Cardiac muscle cell (in vitro differentiated cells and primary cell): ENCODE data around the gene SMYD3. TPM values are rescaled to one million over a fixed set of nuclear protein-coding genes. Genes with fewer than 3 reads are reported as not detected.

Source experiments
- DNase-seq, 2 donors: peaks; one replicate each; pipeline versions ENCODE4 v3.0.0 to v3.0.0-alpha.2; 2010 to 2017; ENCODE audit warnings: low read depth in 1 of 2, low spot score in 1 of 2
- H3K27ac ChIP-seq: fragments of 200-600 bp; sonication (generic); 2 replicates; pipeline ENCODE4 v1.5.1; 2016
- H3K27me3 ChIP-seq: fragments of 200-600 bp; sonication (generic); 2 replicates; pipeline ENCODE4 v1.6.0; 2016; ENCODE audit warnings: control low read depth
- H3K36me3 ChIP-seq: fragments of 200-600 bp; sonication (generic); 2 replicates; pipeline ENCODE4 v1.5.1; 2016; ENCODE audit warnings: control low read depth
- H3K4me1 ChIP-seq: fragments of 200-600 bp; sonication (generic); 2 replicates; pipeline ENCODE4 v1.8.1; 2017; ENCODE audit warnings: low read depth, mild to moderate bottlenecking, mixed run types
- H3K4me3 ChIP-seq: fragments of 200-600 bp; sonication (generic); 2 replicates; pipeline ENCODE4 v1.5.1; 2016; ENCODE audit warnings: mild to moderate bottlenecking
- H3K9me3 ChIP-seq: fragments of 200-600 bp; sonication (generic); 2 replicates; pipeline ENCODE4 v1.5.1; 2017; ENCODE audit warnings: low read depth, mild to moderate bottlenecking, control low read depth
- polyA plus RNA-seq: library from polyadenylated mRNA; unstranded; fragments of >200 nt; fragmentation: Nextera tagmentation; extraction: Ambion mirVana; gene quantifications from 2 replicates; pipeline ENCODE4 v1.2.1, GENCODE V29; 2016
- total RNA-seq: library from RNA; depleted of rRNA; stranded (reverse); fragments of >200 nt; gene quantifications from 2 replicates; pipeline ENCODE4 v1.2.3, GENCODE V29; 2016
- TF ChIP-seq, protein P1 (sequence below): IDR thresholded peaks from 2 replicates; pipeline ENCODE4 v1.5.1; 2012; ENCODE audit warnings: low read depth, mild to moderate bottlenecking, low read length

Gene SMYD3
- total and polyA plus RNA-seq, 2 experiments from 2014 or later, result 47.2 to 50.8 TPM

DNA sequence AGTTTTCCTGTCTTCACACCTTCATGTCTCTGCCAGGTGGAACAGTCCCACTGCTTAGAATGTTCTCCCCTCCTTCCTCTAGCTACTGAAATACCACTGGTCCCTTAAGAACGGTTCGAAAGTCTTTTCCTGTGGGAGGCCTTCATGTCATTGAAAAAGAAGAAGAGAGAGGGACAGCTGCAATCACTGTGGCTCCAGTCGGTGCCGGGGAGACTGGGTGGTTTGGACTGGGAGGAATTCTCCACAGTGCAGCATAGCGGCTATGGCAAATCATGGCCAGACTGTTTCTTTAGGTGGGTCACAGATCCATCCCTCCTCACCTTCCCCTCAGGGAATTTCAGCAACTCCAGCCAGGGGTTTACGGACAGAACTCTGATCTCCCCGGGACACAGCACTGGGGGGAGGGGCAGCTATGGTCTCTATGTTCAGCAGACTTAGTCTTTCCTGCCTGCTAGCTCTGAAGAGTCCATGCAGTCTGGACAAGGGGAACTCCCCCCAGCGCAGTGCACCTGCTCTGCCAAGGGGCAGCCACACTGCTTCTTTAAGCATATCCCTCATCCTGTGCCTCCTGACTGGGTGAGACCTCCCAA is 567.2 kb downstream of the SMYD3 start:
- peaks cover 7% of the 10 kb centered on the region for H3K4me1 ChIP-seq
- H3K36me3 ChIP-seq, result no peaks in the 10 kb centered on the region
- H3K4me3 ChIP-seq, result no peak overlapping the region
- peak in 1 of 2 donors; percentile 30 for DNase-seq
- TF ChIP-seq, protein P1, sequence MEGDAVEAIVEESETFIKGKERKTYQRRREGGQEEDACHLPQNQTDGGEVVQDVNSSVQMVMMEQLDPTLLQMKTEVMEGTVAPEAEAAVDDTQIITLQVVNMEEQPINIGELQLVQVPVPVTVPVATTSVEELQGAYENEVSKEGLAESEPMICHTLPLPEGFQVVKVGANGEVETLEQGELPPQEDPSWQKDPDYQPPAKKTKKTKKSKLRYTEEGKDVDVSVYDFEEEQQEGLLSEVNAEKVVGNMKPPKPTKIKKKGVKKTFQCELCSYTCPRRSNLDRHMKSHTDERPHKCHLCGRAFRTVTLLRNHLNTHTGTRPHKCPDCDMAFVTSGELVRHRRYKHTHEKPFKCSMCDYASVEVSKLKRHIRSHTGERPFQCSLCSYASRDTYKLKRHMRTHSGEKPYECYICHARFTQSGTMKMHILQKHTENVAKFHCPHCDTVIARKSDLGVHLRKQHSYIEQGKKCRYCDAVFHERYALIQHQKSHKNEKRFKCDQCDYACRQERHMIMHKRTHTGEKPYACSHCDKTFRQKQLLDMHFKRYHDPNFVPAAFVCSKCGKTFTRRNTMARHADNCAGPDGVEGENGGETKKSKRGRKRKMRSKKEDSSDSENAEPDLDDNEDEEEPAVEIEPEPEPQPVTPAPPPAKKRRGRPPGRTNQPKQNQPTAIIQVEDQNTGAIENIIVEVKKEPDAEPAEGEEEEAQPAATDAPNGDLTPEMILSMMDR, result no peak
- H3K27ac ChIP-seq, result no peak overlapping the region
- H3K27me3 ChIP-seq, result no peaks in the 10 kb centered on the region
- no peaks in the 10 kb centered on the region for H3K9me3 ChIP-seq

GRCh38 chr1:245938046-245938435 is 569.0 kb downstream of the SMYD3 start:
- TF ChIP-seq, protein P1, result no peak
- Histone ChIP-seq H3K36me3 (no peaks in the 10 kb centered on the region), H3K27ac (no peak overlapping the region), H3K4me1 (peaks cover 7% of the 10 kb centered on the region), H3K9me3 (no peaks in the 10 kb centered on the region), H3K4me3 (no peak overlapping the region), H3K27me3 (no peaks in the 10 kb centered on the region)
- no peak for DNase-seq

DNA sequence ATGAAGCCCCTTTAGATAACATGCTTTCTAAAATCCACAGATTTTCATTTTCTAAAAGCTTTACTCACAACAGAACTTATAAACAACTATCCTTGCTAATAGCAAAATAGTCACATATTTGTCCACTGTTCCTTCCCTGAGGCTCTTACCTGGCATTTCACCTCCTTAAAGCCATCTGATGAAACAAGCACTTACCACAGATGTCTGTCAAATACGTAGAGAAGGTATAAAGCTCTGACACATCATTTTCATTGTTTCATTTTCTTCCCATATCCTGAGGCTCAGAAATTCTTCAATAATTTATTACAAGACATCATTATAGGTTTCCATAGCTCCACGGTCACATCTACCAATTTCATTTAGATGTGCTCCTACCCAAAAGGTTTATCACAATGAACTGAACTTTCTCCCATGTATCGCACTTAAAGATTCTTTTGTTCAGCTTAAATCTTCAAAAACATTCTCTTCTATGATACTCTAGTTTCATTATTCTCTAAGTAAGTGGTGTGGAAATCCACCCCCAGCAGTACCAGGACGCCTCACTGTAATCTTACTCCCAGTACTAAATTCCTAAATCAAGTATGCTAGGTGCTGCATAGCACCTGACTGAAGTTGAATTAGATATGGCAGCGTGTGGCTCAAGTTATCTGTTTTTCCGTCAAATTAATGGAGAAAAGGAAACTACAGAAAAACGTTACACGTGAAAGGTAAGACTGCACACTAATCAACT is 569.6 kb downstream of the SMYD3 start:
- TF ChIP-seq, protein P1, result no peak
- no peaks in the 10 kb centered on the region for H3K36me3 ChIP-seq
- no peak overlapping the region for H3K4me3 ChIP-seq
- H3K9me3 ChIP-seq, result no peaks in the 10 kb centered on the region
- DNase-seq, result no peak
- H3K27me3 ChIP-seq, result no peaks in the 10 kb centered on the region
- H3K4me1 ChIP-seq, result peaks cover 7% of the 10 kb centered on the region
- no peak overlapping the region for H3K27ac ChIP-seq

GRCh38 chr1:245934409-245934808 is 572.7 kb downstream of the SMYD3 start:
- Histone ChIP-seq H3K36me3 (no peaks in the 10 kb centered on the region), H3K27ac (no peak overlapping the region), H3K9me3 (no peaks in the 10 kb centered on the region), H3K4me1 (no peaks in the 10 kb centered on the region), H3K4me3 (no peak overlapping the region), H3K27me3 (no peaks in the 10 kb centered on the region)
- TF ChIP-seq, protein P1, result no peak
- DNase-seq, result no peak

- Histone ChIP-seq H3K4me3 (no peak overlapping the region), H3K27ac (peak overlapping the region; percentile 7)
These were observed 573.5 kb downstream of the SMYD3 start for GRCh38 chr1:245933431-245934045.

More at GRCh38 chr1:245933431-245934045, 573.5 kb downstream of the SMYD3 start:
- TF ChIP-seq, protein P1, result no peak
- no peak for DNase-seq
- H3K4me1 ChIP-seq, result no peaks in the 10 kb centered on the region
- no peaks in the 10 kb centered on the region for H3K27me3 ChIP-seq
- H3K9me3 ChIP-seq, result no peaks in the 10 kb centered on the region
- no peaks in the 10 kb centered on the region for H3K36me3 ChIP-seq
